PC-3 (cell line): Measurements from ENCODE around the gene EPN2. TPM values are rescaled to one million over a fixed set of nuclear protein-coding genes. Genes with fewer than 3 reads are reported as not detected.

Experiments
- ATAC-seq: fragments of 200-7000 bp; cut with Tn5 transposase; 2 replicates; pipeline ENCODE4 v1.9.1; 2020; ENCODE audit warnings: mild to moderate bottlenecking, moderate library complexity
- BruUV-seq: library from RNA; stranded (reverse); fragments of 400-500 nt; replicated peaks from 2 replicates; lab custom pipeline; 2021; lab: Mats Ljungman, UMichigan
- CTCF ChIA-PET: fragments of 300-600 bp; sonication (Branson Sonifier 250); formaldehyde crosslinking; loops from one replicate; lab custom pipeline; 2022; ENCODE audit warnings: antibody characterized with exemption; lab: Charles Lee
- POLR2A ChIA-PET: fragments of 300-600 bp; sonication (Branson Sonifier 250); formaldehyde crosslinking; loops from one replicate; lab custom pipeline; 2022; ENCODE audit warnings: antibody characterized with exemption; ENCODE audit not compliant: unreplicated experiment; lab: Charles Lee
- DNase-seq: peaks from one replicate; pipeline ENCODE4 v3.0.0-alpha.2; 2015
- H2AFZ ChIP-seq: fragments of 300-600 bp; sonication (generic); 2 replicates; pipeline ENCODE4 v1.6.0; 2016; ENCODE audit warnings: antibody characterized with exemption, low read length
- H3F3A ChIP-seq: fragments of 300-600 bp; sonication (generic); one replicate; pipeline ENCODE4 v1.6.0; 2017; ENCODE audit warnings: antibody characterized with exemption, low read length, control low read depth, mild to moderate bottlenecking; ENCODE audit not compliant: unreplicated experiment
- H3K27ac ChIP-seq: fragments of 300-600 bp; sonication (generic); 2 replicates; pipeline ENCODE4 v1.5.1; 2016; ENCODE audit warnings: mild to moderate bottlenecking, low read length
- H3K27me3 ChIP-seq: fragments of 300-600 bp; sonication (generic); 2 replicates; pipeline ENCODE4 v1.6.1; 2016; ENCODE audit warnings: low read length, mixed read lengths
- H3K36me3 ChIP-seq: fragments of 300-600 bp; sonication (generic); 2 replicates; pipeline ENCODE4 v1.6.1; 2016; ENCODE audit warnings: low read depth, mixed run types, low read length, mixed read lengths
- H3K4me1 ChIP-seq: fragments of 300-600 bp; sonication (generic); 2 replicates; pipeline ENCODE4 v1.5.1; 2016; ENCODE audit warnings: low read length; ENCODE audit not compliant: insufficient read depth
- H3K4me2 ChIP-seq: fragments of 300-600 bp; sonication (generic); 2 replicates; pipeline ENCODE4 v1.6.0; 2016; ENCODE audit warnings: low read length
- H3K4me3 ChIP-seq: fragments of 300-600 bp; sonication (generic); 2 replicates; pipeline ENCODE4 v1.5.1; 2016; ENCODE audit warnings: mild to moderate bottlenecking, low read length, mixed read lengths
- H3K79me2 ChIP-seq: fragments of 300-600 bp; sonication (generic); 2 replicates; pipeline ENCODE4 v1.6.1; 2017; ENCODE audit warnings: low read length, mixed read lengths
- H3K9ac ChIP-seq: fragments of 300-600 bp; sonication (generic); 2 replicates; pipeline ENCODE4 v1.6.0; 2016; ENCODE audit warnings: mild to moderate bottlenecking, low read length
- H3K9me2 ChIP-seq: fragments of 300-600 bp; sonication (generic); replicated peaks from 2 replicates; pipeline ENCODE4 v1.6.1; 2016; ENCODE audit warnings: mixed run types, low read length, mixed read lengths
- H3K9me3 ChIP-seq: fragments of 300-600 bp; sonication (generic); 2 replicates; pipeline ENCODE4 v1.6.1; 2016; ENCODE audit warnings: low read length, mixed read lengths
- H4K20me1 ChIP-seq: fragments of 300-600 bp; sonication (generic); 2 replicates; pipeline ENCODE4 v1.6.1; 2016; ENCODE audit warnings: low read length, mixed read lengths
- EZH2 ChIP-seq: fragments of 300-600 bp; sonication (generic); IDR thresholded peaks from one replicate; pipeline ENCODE4 v1.6.1; 2017; ENCODE audit warnings: antibody characterized with exemption, mild to moderate bottlenecking, low read length; ENCODE audit not compliant: unreplicated experiment
- EZH2phosphoT487 ChIP-seq: fragments of 300-600 bp; sonication (generic); IDR thresholded peaks from 2 replicates; pipeline ENCODE4 v1.6.1; 2018; ENCODE audit warnings: mild to moderate bottlenecking, antibody characterized with exemption, low read length, borderline replicate concordance
- intact Hi-C: fragments of 100-400 bp; cut with micrococcal nuclease; formaldehyde crosslinking; loops from 2 replicates; pipeline ENCODE4 v1.9.0; 2023
- total RNA-seq: library from RNA; depleted of rRNA; stranded (reverse); fragments of >200 nt; gene quantifications from 2 replicates; pipeline ENCODE4 v1.2.3, GENCODE V29; 2014
- TF ChIP-seq, protein P1 (sequence below): fragments of 300-600 bp; sonication (generic); conservative IDR thresholded peaks from 2 replicates; pipeline ENCODE4 v1.5.1; 2017; ENCODE audit warnings: antibody characterized with exemption, low read depth, mild to moderate bottlenecking, low read length

EPN2 gene
- total RNA-seq, 1 experiment from 2014 or later, result 46.4 TPM

DNA sequence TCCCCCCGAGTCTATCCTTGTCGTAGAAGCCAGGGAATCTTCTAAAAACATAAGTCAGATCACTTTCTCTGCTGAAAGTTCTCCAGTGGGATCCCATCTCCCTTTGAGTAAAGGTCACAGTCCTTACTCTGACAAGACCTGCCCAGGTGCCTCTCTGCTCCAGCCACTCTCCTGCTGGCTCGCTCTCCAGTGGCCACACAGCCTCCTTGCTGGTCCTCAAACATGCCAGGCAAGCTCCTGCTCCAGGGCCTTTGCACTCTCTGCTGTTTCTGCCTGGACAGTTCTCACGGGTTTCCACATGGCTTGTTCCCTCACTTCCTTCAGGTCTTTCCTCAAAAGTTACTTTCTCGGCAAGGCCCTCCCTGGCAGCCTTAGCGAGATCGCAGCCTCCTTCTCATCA, 122.0 kb downstream of the EPN2 start:
- H3K27me3 ChIP-seq, result no peaks in the 10 kb centered on the region
- H3K4me3 ChIP-seq, result no peak overlapping the region
- CTCF ChIA-PET, result no interaction called here
- no peaks in the 10 kb centered on the region for H4K20me1 ChIP-seq
- BruUV-seq, result no TSS peak
- POLR2A ChIA-PET, result no interaction called here
- no peak for ATAC-seq
- H2AFZ ChIP-seq, result no peak overlapping the region
- no peaks in the 10 kb centered on the region for H3K9me2 ChIP-seq
- peaks cover 4% of the 10 kb centered on the region for H3K79me2 ChIP-seq
- H3K36me3 ChIP-seq, result no peaks in the 10 kb centered on the region
- H3K9me3 ChIP-seq, result no peaks in the 10 kb centered on the region
- DNase-seq, result no peak
- H3K4me1 ChIP-seq, result peaks cover 21% of the 10 kb centered on the region
- no peak overlapping the region for H3K27ac ChIP-seq
- no peak overlapping the region for H3K9ac ChIP-seq
- intact Hi-C loops, result no loop called here
- no peak overlapping the region for H3K4me2 ChIP-seq
- TF ChIP-seq EZH2 (no peak), EZH2phosphoT487 (no peak)
- TF ChIP-seq, protein P1, sequence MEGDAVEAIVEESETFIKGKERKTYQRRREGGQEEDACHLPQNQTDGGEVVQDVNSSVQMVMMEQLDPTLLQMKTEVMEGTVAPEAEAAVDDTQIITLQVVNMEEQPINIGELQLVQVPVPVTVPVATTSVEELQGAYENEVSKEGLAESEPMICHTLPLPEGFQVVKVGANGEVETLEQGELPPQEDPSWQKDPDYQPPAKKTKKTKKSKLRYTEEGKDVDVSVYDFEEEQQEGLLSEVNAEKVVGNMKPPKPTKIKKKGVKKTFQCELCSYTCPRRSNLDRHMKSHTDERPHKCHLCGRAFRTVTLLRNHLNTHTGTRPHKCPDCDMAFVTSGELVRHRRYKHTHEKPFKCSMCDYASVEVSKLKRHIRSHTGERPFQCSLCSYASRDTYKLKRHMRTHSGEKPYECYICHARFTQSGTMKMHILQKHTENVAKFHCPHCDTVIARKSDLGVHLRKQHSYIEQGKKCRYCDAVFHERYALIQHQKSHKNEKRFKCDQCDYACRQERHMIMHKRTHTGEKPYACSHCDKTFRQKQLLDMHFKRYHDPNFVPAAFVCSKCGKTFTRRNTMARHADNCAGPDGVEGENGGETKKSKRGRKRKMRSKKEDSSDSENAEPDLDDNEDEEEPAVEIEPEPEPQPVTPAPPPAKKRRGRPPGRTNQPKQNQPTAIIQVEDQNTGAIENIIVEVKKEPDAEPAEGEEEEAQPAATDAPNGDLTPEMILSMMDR, result no peak
- no peaks in the 10 kb centered on the region for H3F3A ChIP-seq

DNA sequence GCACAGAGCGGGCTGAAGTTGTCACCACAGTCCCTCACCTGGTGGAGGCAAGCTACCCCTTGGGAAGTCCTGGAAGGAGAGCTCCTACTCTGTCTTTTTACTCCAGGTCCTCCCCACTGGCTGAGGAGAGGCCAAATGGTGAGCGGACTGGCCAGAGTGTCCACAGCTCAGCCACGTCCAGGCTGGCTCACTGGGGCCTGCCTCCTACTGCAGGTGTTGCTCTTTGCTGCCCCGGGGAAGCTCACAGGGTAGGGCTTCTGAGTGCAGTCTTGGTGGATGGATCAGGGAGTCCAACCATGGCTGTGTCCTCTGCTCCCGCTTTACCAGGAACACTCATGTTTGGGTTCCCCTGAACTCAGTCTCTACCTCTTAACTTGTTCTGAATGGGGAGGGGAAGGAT, 122.7 kb downstream of the EPN2 start:
- no peak for ATAC-seq
- TF ChIP-seq EZH2 (no peak), EZH2phosphoT487 (no peak)
- TF ChIP-seq, protein P1, result no peak
- no peaks in the 10 kb centered on the region for H3K27me3 ChIP-seq
- H3F3A ChIP-seq, result no peaks in the 10 kb centered on the region
- peaks cover 14% of the 10 kb centered on the region for H3K4me1 ChIP-seq
- ChIA-PET CTCF (no interaction called here), POLR2A (no interaction called here)
- no peaks in the 10 kb centered on the region for H4K20me1 ChIP-seq
- H3K79me2 ChIP-seq, result peaks cover 4% of the 10 kb centered on the region
- H3K27ac ChIP-seq, result no peak overlapping the region
- intact Hi-C loops, result loop anchor here (10.0 kb wide), 1 partner anchor 405 kb away; no protein-coding TSS in a partner anchor
- no peak overlapping the region for H3K9ac ChIP-seq
- no peaks in the 10 kb centered on the region for H3K36me3 ChIP-seq
- no peak for DNase-seq
- H3K9me2 ChIP-seq, result no peaks in the 10 kb centered on the region
- no peak overlapping the region for H3K4me2 ChIP-seq
- no peak overlapping the region for H3K4me3 ChIP-seq
- no peak overlapping the region for H2AFZ ChIP-seq
- no TSS peak for BruUV-seq
- no peaks in the 10 kb centered on the region for H3K9me3 ChIP-seq

DNA sequence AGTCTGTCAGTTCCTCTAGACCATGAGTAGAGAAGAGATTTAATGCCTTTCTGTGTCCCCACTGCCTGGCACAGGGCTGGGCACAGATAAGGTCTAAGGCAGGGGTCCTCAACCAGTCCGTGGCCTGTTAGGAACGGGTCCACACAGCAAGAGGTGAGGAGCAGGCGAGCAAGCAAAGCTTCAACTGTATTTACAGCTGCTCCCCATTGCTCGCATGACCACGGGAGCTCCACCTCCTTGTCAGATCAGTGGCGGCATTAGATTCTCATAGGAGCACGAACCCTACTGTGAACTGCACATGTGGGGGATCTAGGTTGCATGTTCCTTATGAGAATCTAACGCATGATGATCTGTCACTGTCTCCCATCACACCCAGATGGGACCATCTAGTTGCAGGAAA, 123.6 kb downstream of the EPN2 start:
- no peaks in the 10 kb centered on the region for H3K9me3 ChIP-seq
- DNase-seq (no peak), ATAC-seq (no peak)
- ChIA-PET POLR2A (no interaction called here), CTCF (no interaction called here)
- no peaks in the 10 kb centered on the region for H3K27me3 ChIP-seq
- no TSS peak for BruUV-seq
- H3K9ac ChIP-seq, result no peak overlapping the region
- H3F3A ChIP-seq, result no peaks in the 10 kb centered on the region
- H2AFZ ChIP-seq, result no peak overlapping the region
- no peaks in the 10 kb centered on the region for H4K20me1 ChIP-seq
- H3K4me3 ChIP-seq, result no peak overlapping the region
- no peak overlapping the region for H3K27ac ChIP-seq
- intact Hi-C loops, result loop anchor here (10.0 kb wide), 1 partner anchor 404 kb away; no protein-coding TSS in a partner anchor
- TF ChIP-seq EZH2phosphoT487, result no peak
- no peak for TF ChIP-seq EZH2
- TF ChIP-seq, protein P1, result no peak
- peaks cover 4% of the 10 kb centered on the region for H3K79me2 ChIP-seq
- H3K9me2 ChIP-seq, result no peaks in the 10 kb centered on the region
- H3K4me1 ChIP-seq, result peaks cover 10% of the 10 kb centered on the region
- H3K36me3 ChIP-seq, result no peaks in the 10 kb centered on the region
- H3K4me2 ChIP-seq, result no peak overlapping the region
